D721Med (cell line): ENCODE measurements around the gene PRRC2B.
"Not testable (repeated sequence)": the region's sequence is repeated elsewhere in the genome, so short reads cannot be mapped to it uniquely, and the experiment has no call there.

ENCODE experiments used
- DNase-seq: peaks from one replicate; pipeline ENCODE4 v3.0.0; 2011; ENCODE audit warnings: low spot score; ENCODE audit not compliant: insufficient read length
- FAIRE-seq: peaks from 2 replicates; lab custom pipeline; 2011; peaks lifted over from hg19 to GRCh38; lab: Jason Lieb, UNC
- CTCF ChIP-seq: IDR thresholded peaks from 2 replicates; pipeline ENCODE4 v1.5.1; 2012; ENCODE audit warnings: mild to moderate bottlenecking, control low read depth; ENCODE audit not compliant: insufficient read depth; ENCODE audit errors: missing control alignments

PRRC2B gene

GRCh38 chr9:131503626-131504465 is 110.0 kb downstream of the PRRC2B start:
- no peak for DNase-seq
- no peak for FAIRE-seq
- no peak for TF ChIP-seq CTCF

GRCh38 chr9:131505012-131505411 is 111.1 kb downstream of the PRRC2B start:
- TF ChIP-seq CTCF: no peak
- no peak for FAIRE-seq

GRCh38 chr9:131511416-131511815 is 117.5 kb downstream of the PRRC2B start:
- DNase-seq (no peak), FAIRE-seq (no peak)
- no peak for TF ChIP-seq CTCF

More at GRCh38 chr9:131505012-131505411, 111.1 kb downstream of the PRRC2B start:
- no peak for DNase-seq

DNA sequence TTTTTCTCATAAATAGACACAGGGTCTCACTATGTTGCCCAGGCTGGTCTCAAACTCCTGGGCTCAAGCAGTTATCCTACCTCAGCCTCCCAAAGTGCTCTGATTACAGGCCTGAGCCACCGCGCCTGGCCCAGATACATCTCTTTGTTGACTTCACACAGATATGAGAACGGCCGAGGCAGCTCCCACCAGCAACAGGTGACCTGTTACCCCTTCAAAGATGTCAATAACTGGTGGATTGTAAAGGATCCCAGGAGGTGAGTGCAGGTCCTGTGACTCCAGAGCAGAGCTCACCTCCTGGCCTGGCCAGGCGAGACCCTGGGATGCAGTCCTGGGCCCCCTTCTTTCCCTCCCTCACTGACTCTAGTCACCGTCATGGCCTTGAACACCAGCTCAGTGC is 118.0 kb downstream of the PRRC2B start:
- FAIRE-seq (no peak), DNase-seq (no peak)
- TF ChIP-seq CTCF: no peak

DNA sequence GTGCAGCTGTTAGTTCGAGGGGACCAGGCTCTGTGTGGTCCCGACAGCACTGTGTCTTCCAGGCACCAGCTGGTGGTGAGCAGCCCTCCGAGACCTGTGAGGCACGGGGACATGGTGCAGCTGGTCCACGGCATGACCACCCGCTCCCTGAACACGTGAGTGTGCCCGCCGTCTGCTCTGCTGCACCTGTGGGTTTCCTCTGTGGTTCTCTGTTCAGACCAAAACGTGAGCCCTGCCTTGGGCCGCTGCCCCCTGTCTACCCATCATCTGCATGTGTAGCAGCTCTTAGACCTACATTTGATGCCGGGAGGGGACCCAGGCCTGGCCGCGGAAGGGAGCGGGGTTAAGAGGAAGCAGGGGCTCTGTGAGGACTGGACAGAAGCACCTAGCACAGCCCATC is 119.3 kb downstream of the PRRC2B start:
- FAIRE-seq (no peak), DNase-seq (no peak)
- no peak for TF ChIP-seq CTCF

DNA sequence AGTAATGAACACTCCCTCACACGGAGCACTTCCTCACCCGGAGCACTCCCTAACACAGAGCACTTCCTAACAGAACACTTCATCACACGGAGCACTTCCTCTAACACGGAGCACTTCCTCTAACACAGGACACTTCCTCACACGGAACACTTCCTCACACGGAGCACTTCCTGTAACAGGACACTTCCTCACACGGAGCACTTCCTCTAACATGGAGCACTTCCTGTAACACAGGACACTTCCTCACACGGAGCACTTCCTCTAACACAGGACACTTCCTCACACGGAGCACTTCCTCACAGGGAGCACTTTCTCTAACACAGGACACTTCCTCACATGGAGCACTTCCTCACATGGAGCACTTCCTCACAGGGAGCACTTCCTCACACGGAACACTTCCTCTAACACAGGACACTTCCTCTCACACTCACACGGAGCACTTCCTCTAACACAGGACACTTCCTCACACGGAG is 121.7 kb downstream of the PRRC2B start:
- not testable (repeated sequence) for FAIRE-seq, DNase-seq

DNA sequence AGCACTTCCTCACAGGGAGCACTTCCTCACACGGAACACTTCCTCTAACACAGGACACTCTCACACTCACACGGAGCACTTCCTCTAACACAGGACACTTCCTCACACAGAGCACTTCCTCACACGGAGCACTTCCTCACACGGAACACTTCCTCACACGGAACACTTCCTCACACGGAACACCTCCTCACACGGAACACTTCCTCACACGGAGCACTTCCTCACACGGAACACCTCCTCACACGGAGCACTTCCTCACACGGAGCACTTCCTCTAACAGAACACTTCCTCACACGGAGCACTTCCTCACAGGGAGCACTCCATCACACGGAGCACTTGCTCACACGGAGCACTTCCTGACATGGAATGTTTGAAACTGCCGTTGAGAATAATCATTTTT is 122.2 kb downstream of the PRRC2B start:
- FAIRE-seq: no peak
- no peak for DNase-seq
- TF ChIP-seq CTCF: no peak

DNA sequence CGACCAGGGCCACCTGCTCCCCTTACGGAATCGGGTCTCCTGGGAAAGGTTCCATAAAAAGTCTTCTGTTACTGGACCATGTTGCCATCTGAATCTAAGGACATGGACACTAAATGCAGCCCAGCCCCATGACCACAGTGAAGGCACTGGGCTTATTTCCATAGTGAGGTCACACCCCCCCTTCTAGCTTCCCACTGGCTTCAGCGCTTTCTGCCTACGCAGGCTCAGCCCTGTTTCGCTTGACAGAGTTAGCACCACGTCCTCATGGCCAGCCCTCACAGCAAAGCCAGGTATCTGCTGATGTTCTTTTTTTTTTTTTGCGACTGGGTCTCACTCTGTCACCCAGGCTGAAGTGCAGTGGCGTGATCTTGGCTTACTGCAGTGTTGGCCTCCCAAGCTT is 123.0 kb downstream of the PRRC2B start:
- TF ChIP-seq CTCF: no peak
- FAIRE-seq (no peak), DNase-seq (no peak)
